AG04449 (cell line): ENCODE data around the gene FSD1L.

Experiments used
- CTCF ChIA-PET: fragments of 350-600 bp; formaldehyde crosslinking; extraction: SDS; loops from one replicate; lab custom pipeline; 2021; ENCODE audit warnings: antibody characterized with exemption; lab: Yijun Ruan, JAX
- POLR2A ChIA-PET: fragments of 400-600, 350-600 bp; formaldehyde crosslinking; extraction: SDS; loops from one replicate; lab custom pipeline; 2020; ENCODE audit warnings: antibody characterized with exemption, inconsistent platforms; lab: Yijun Ruan, JAX
- DNase-seq: peaks from one replicate; pipeline ENCODE4 v3.0.0-alpha.2; 2010; ENCODE audit warnings: low read depth, low spot score
- H3K4me3 ChIP-seq: 2 replicates; pipeline ENCODE4 v1.5.1; 2011; ENCODE audit warnings: low read depth, mild to moderate bottlenecking, control low read depth, low read length
- CTCF ChIP-seq: IDR thresholded peaks from one replicate; pipeline ENCODE4 v1.5.1; 2011; ENCODE audit warnings: mild to moderate bottlenecking, moderate library complexity, low read length, control low read depth, inconsistent platforms; ENCODE audit not compliant: insufficient read depth; ENCODE audit errors: missing control alignments

FSD1L gene

GRCh38 chr9:105426657-105427056 lies 21.2 kb upstream of the FSD1L start:
- TF ChIP-seq CTCF, result no peak
- ChIA-PET POLR2A (no interaction called here), CTCF (interaction anchor here (1.2 to 2.1 kb wide), 4 partner anchors 11 to 292 kb away, joined by 3 to 6 read pairs (median 6); no protein-coding TSS in a partner anchor)
- no peak overlapping the region for H3K4me3 ChIP-seq
- no peak for DNase-seq

GRCh38 chr9:105431424-105432246 lies 16.2 kb upstream of the FSD1L start:
- ChIA-PET CTCF (interaction anchor here (1.1 to 1.5 kb wide), 2 partner anchors 9 to 20 kb away, joined by 3 read pairs; no protein-coding TSS in a partner anchor), POLR2A (no interaction called here)
- TF ChIP-seq CTCF, result no peak
- no peak for DNase-seq
- no peak overlapping the region for H3K4me3 ChIP-seq

- no peak for DNase-seq
- POLR2A ChIA-PET, result no interaction called here
- H3K4me3 ChIP-seq, result no peak overlapping the region
- no peak for TF ChIP-seq CTCF
- CTCF ChIA-PET, result interaction anchor here (1.1 to 1.5 kb wide), 2 partner anchors 10 to 20 kb away, joined by 3 read pairs; no protein-coding TSS in a partner anchor
These were observed 15.5 kb upstream of the FSD1L start for GRCh38 chr9:105432247-105432842.

- H3K4me3 ChIP-seq, result no peak overlapping the region
- CTCF ChIA-PET, result interaction anchor here (1.4 kb wide), 1 partner anchor 20 kb away, joined by 4 read pairs; no protein-coding TSS in a partner anchor
- POLR2A ChIA-PET, result no interaction called here
These were observed 12.4 kb upstream of the FSD1L start for GRCh38 chr9:105435453-105435852.

GRCh38 chr9:105436783-105437182 lies 11.1 kb upstream of the FSD1L start:
- POLR2A ChIA-PET, result no interaction called here

More at GRCh38 chr9:105435453-105435852, 12.4 kb upstream of the FSD1L start:
- TF ChIP-seq CTCF, result no peak
- no peak for DNase-seq

More at GRCh38 chr9:105436783-105437182, 11.1 kb upstream of the FSD1L start:
- no peak for TF ChIP-seq CTCF
- H3K4me3 ChIP-seq, result no peak overlapping the region
- CTCF ChIA-PET, result interaction anchor here (0.6 to 1.4 kb wide), 2 partner anchors 11 to 13 kb away, joined by 3 read pairs; no protein-coding TSS in a partner anchor
- DNase-seq, result no peak
